Measurements from ENCODE around the gene KRT85.
"Not testable (repeated sequence)": the region's sequence is repeated elsewhere in the genome, so short reads cannot be mapped to it uniquely, and the experiment has no call there.

KRT85 gene

DNA sequence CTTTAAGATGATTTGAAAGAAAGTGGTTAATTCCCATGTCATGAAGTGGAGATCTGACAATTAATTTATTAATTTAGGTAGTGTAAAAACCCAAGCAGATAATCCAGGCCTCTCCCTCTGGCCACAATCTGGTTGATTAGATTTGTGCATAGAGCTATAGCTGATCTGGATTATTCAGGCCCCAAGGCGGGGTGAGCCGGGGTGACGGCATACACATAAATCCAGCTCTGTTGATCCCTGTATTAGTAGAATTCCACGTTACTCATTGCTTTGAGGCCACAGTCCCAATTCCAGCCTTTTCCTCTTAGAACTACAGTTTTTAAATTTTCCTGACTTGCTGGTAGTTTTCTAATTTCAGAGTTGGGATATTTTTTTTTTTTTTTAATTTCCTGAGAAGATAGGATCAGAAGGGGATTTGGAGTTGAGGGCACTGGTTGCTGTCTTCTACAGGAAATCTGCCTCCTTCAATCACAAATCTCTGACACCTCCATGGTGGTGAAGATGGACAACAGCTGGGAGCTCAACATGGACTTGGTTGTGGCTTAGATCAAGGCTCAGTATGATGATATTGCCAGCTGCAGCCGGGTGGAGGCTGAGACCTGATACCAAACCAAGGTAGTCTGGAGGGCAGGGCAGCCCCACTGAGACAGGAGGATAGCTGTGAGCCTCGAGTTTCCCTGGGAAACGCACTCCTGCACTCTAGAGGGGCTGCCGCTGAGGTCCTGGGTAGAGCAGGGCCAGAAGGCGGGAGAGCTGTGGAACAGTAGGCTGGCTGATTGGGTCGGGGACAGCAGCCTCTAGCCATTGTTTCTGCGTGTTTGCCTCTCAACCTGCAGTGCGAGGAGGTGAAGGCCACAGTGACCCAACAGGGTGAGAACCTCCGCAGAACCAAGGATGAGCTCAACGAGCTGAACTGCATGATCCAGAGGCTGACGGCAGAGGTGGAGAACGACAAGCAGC is 19.4 kb downstream of the KRT85 start:
- DNase-seq, result no peak

DNA sequence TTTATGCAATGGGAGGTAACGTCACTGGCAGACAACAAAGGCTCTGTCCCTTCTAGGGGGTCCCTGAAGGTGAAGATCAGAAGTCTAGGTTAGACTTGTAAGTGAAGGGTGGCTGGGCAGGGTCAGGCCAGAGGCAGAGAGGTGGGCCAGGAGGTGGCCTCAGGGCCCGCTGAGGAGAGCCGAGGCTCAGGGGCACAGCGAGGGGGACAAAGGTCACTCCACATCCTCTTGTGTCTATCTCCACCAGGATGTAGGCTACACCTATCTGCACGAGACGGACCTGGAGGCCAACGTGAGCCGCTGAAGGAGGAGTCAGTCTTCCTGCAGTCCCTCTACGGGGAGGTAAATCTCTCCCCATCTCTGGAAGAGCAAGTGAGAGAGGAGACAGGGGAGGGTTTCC is 20.3 kb downstream of the KRT85 start:
- no peak for DNase-seq

DNA sequence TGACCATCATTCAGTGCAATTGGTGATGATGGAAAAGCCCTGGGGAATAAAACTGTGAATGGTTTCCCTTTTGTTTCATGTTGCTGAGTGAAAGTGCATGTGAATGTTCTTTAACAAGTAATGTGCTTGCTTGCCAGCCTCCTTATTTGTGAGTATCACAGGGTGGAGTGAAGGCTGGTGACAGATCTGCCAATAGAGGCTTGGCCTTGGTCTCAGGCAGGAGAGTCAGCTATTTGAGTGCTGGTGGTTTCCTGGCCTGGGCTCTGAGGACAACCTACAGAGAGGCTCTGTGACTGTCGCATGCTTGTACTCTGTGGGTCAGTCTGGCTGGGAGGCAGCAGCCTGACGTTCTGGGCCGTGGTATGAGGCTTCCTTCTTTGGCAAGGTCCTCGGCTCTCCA is 20.7 kb downstream of the KRT85 start:
- no peak for DNase-seq

DNA sequence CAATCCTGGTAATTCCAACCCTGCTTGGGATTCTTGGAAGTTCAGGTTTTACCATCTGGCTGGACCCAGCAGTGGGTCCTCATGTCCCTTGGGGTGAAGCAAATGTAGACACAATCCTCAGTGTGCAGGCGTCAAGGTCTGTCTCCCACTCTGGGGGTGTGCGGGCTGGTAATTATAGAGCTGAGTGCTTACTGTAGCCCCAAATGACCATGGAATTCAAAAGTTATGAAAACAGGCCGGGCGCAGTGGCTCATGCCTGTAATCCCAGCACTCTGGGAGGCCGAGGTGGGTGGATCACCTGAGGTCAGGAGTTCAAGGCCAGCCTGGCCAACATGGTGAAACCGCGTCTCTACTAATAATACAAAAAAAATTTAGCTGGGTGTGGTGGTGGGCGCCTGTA is 22.2 kb downstream of the KRT85 start:
- DNase-seq, result not testable (repeated sequence)

DNA sequence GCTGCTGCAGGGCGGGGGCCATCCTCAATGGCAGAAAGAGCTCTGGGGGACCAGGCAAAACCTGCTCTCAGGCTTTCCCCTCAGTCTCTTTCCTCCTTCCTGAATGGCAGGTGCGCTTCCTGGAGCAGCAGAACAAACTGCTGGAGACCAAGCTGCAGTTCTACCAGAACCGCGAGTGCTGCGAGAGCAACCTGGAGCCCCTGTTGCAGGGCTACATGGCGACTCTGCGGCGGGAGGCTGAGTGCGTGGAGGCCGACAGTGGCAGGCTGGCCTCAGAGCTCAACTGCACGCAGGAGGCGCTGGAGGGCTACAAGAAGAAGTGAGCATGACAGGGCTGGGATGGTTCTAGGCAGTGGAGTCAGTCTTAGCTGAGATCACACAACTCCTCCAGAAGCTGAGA is 23.2 kb downstream of the KRT85 start:
- no peak for DNase-seq

DNA sequence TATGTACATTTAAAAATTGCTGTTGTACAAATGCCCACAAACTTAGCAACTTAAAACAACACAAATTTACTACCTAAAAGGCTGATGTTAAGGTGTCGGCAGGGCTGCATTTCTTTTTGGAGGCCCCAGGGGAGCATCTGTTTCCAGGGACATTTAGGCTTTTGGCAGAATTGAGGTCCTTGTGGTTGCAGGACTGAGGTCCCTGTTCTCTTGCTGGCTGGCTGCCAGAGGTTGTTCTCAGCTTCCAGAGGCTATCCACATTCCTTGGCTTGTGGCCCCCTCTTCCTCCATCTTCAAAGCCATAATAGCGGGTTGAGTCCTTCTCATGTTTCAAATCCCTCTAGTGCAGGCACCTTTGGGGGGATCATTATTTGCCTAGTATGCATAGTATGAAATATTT is 23.7 kb downstream of the KRT85 start:
- DNase-seq, result no peak

DNA sequence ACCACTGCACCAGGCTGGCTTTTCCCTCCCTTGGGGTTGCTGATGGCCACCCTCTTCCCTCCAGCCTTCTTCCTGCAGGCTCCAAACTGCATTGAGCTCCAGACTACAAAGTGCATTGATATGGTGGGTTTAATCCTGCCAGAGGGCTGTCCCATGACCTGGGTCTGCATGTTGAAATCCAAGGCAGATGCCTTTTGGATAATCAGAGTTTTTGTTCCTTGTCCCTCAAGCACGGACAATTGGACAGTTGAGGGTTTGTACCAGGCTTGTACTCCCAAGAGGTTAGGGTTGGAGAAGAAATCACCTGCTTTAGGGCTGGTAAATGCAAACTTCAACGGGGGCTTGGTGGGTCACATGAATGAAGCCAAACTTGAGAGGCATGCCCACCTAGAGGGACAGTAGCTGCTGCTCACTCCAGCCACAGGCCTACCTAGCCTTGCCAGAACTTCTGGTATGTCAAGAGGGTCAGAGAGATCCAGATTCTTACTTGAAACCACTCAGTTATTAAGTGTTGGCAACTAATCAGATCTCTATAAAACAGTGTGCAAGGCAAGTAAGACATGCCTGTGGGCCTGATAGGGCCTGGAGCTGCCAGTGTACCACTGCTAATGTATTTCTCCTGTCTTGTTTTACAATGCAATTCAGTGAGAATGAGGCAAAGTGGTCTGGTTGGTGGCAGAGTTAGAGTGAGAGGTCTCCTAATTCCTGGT is 24.3 kb downstream of the KRT85 start:
- no peak for DNase-seq

DNA sequence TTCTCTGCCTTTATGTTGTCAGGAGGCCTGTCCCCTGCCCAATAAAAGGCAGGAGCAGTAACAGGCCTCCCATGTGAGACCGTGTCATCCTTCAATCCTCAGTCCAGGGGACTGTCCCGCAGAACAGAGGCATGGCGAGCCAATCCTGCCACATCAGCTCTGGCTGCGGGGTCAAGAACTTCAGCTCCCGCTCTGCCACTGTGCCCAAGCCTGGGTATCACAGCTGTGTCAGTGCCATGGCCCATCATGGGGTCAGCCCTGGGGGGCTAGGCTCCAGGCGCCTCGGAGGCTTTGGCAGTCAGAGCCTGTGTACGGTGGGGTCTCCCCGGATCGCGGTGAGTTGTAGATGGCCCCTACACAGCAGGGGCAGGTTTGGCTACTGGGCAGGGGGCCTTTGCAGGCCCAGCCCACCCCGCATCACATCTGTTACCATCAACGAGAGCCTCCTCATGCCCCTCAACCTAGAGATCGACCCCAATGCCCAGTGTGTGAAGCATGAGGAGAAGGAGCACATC is 26.2 kb downstream of the KRT85 start:
- DNase-seq, result no peak

DNA sequence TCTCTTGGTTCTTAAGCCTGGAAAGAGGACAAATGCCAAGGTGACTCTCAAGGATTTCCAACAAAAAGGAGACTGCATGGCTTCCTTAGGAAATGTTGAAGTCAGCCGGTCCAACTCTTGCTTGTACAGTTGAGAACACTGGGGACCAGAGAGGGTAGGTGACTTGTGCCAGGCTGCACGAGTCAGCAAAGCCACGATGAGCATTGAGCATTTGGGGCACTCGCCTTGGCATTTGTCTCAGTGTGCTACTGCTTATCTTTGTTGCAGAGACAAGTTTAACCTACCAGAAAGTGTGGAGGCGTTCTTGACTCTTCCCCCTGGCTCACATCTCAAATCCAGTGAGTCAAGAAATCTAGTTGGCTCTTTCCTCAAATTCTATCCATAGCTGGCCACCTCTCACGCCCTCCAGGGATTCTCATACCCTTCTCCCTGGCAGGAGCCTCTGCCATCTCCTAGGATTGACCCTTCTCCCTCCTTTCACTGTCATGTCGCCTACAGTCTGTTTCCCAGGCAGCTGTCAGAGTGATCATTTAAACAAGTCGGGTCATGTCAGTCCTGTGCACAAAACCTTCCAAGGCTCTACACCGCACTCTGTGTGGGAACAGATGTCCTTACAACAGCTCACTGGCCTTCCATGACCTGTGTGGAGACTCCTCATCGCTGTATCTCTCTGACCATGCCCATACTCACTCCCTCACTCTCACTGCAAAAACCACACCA is 28.9 kb downstream of the KRT85 start:
- no peak for DNase-seq

DNA sequence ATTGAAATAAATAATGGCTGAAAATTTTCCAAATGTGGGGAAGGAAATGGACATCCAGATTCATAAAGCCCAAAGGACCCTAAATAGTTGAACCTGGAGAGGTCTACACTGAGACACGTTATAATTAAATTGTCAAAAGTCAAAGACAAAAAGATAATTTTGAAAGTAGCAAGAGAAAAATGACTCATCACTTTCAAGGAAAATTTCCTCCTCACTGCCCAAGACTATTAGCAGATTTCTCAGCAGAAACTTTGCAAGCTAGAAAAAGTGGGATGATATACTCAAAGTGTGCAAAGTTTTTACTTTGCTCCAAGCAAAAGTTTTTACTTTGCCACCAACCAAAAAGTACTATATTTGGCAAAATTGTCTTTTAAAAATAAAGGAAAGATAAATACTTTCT is 30.2 kb downstream of the KRT85 start:
- DNase-seq, result no peak

DNA sequence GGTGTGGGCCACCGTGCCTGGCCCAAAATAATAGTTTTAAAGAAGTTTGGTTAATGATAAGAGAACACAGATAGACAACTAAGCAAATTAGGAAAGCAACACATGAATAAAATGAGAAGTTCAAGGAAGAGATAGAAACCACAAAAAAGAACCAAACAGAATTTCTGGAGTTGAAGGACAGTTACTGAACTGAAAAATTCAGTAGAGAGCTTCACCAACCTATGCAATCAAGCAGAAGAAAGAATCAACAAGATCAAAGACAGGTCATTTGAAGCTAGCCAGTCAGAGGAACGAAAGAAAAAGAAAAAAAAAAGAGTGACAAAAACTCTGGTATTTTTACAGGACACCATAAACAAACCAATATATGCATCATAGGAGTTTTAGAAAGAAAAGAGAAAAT is 30.6 kb downstream of the KRT85 start:
- DNase-seq, result no peak

DNA sequence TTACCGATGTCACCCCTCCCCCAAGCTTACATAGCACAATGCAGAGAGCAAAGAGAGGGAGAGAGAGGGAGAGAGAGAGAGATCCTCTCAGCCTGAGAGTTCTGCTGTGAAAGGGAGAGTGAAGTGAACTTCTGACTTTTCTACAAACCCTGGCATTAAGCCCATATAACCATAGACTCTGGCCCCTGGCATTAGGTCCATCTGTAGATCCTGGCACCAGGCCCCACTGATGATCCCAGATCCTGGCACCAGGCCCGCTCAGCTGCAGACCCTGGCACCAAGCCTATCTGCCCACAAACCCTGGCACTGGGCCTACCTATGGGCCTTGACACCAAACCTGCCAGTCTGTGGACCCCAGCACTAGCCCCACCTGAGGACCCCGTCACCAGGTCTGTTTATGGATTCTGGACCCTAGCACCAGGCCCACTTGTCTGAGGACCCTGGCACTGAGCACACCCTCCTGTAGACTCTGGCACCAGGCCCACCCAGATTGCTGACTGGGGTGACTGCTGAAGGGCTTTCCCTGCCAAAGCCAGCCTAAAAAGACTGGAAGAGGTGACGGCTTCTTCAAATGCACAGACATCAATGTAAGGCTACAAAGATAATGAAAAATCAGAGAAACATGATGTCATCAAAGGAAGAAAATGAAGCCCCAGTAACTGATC is 31.6 kb downstream of the KRT85 start:
- no peak for DNase-seq

DNA sequence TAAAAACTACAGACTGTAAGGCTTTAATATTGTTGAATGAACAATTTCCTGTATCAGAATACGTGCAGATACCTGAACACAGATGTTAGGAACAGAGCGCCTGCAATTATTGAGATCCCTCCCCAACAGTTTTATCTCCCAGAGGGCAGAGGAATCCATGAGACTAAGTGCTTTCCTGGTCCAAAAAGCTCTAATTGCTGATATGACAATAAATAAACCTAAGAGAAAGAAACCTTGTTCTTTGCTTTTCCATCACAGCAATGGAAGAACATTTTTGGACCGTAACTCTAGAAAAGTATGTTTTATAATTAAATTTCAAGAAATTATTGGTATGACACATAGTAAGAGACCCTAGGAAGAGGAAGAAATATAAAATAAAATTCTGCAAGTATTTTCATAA is 33.1 kb downstream of the KRT85 start:
- DNase-seq, result no peak

DNA sequence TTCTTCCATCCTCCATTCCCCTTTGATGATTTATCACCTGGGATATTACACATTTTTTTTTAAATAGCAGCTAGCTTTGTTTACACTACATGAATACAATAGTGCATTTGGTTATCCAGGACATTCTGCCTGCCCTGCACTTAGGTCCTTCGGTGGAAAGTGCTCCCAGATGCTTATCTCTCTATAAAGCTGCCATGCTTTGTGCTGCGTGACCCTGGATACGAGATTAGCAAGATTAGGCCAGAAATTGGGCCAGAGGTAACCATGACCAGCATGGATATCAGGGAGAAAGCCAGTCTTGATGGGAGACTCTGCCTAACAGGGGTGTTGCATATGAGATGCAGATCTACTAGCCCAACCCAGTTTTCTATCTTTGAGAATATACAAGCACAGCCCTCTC is 34.0 kb downstream of the KRT85 start:
- no peak for DNase-seq

DNA sequence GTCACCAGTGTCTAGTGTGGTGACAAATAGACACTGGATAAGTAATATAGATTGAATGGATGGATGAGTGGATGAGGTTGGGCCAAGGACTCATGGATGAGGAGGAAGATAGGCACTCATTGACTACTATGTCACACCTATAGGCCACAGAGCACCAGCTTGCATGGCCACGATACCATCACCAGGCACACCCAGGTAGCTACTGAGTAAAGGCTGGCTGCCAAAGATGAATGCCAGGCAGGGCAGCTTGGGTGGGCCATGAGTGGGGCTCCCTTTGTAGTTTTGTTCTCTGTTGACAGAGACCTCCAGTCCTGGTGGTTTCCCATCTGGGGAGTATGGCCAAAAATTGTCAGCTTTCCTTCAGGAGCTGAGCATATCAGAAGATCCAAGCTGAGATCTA is 34.9 kb downstream of the KRT85 start:
- no peak for DNase-seq

DNA sequence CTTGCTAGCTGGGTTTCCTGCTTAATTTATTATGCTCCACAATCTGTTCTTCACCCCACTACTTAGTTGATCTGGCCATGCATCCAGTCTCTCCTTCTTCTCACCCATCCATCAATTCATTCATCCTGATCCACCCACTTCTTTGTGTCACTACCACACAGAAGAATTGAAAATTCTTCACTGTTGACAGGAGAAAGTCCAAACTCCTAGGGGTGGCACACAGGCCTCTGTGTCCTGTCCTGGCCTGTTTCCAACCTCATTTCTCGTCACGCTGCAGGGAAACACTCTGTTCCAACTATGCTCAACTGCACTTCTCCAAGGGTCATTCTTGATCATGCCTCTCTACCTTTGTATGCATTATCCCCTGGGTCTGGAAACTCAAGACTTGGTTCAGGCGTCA is 35.4 kb downstream of the KRT85 start:
- DNase-seq, result no peak

DNA sequence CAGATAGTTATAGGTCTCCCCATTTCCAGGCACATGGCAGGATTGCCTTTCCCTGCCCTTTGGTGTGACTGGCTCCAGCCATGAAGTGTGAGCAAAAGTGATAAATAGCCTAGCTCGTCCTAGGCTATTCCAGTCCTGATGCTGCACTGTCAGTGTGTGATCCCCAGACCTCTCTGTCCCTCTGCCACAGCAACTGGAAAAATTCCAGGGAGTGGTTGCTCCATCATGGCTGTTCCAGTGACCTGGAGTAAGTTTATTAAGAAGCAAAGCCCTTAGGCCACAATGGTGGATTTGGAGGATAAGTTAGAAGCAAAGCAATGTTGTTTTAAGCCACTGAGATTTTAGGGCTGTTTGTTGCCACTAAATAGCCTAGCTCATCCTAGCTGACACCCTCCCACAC is 36.2 kb downstream of the KRT85 start:
- DNase-seq, result no peak

DNA sequence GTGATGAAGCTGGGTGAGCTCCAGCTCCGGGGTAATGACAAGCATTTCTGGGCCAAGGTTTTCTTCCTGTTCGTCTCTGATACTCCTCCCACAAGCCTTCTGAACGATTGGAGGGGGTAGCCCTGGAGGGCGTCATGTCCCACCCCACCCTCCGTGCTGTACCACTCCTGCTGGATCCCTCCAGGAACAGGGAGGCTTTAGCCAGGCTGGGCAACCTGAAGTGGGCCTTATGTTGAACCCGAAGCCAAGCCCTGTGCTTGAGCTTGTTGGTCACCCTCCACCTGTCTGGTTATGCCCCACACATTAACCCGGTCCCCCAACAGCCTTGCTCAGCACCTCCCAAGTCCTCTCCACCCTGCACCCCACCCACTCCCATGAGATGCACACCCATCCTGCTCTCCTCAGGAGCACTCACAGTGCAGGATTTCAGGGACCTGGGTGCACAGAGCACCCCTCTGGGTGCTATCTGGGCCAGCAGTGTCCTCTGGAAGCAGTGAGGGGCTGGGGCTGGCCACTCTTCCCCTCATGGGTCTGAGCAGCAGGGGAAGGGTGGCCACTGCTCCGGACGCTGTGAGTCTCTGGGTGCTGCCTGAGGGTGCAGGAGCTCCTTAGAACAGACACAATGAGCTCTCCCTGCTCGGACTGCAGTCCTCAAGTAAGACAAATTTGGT is 39.3 kb downstream of the KRT85 start:
- DNase-seq, result no peak

DNA sequence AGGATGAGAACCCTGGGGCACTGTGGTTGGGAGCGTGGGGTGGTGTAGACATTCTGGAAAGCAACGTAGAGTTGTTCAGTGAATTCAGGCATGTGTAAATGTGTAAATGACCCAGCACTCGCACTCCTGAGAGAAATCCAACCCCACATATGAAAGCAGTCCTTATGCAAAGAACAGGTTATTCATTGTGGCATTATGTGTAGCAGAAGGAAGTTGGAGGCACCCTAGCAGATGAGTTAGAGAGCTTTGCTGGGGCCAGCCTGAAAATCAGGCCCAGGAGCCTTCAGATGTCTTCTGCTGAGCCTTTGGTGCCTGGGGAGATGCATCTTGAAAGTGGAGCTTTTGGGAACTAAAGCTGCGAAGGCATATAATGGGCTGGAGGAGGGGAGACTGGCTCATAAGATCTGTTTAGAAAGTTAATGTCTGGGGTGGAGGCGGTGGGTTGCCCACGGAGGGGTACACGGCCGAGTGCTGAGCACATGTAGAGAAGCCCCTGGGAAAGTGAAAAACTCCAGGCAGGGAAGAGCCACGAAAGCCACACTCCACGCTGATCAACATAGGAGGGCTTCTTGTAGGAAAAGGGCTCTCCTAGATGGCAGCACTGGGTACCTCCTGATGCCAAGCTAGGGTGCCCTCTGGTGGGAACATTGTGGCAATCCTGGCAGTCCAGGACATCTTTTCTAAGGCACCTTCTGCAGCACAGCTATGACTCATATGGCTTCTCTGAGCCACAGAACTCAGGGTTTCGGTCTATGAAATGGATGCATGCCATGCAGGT is 40.0 kb downstream of the KRT85 start:
- DNase-seq, result peak; percentile 94

DNA sequence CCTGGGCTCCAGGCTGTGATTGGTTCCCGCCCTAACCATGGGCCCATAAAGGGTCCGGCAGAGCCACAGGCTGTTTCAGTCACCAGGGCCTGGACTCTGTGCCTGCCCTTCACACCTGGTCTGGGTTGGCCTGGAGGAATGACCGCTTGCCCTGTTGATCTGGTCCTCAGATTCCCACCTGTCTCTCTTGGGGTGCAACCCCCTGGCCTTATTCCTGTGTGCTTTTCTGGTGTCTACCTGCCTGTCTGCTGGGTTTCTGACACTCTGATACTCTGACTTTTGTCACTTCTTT is 43.2 kb downstream of the KRT85 start:
- no peak for DNase-seq

DNA sequence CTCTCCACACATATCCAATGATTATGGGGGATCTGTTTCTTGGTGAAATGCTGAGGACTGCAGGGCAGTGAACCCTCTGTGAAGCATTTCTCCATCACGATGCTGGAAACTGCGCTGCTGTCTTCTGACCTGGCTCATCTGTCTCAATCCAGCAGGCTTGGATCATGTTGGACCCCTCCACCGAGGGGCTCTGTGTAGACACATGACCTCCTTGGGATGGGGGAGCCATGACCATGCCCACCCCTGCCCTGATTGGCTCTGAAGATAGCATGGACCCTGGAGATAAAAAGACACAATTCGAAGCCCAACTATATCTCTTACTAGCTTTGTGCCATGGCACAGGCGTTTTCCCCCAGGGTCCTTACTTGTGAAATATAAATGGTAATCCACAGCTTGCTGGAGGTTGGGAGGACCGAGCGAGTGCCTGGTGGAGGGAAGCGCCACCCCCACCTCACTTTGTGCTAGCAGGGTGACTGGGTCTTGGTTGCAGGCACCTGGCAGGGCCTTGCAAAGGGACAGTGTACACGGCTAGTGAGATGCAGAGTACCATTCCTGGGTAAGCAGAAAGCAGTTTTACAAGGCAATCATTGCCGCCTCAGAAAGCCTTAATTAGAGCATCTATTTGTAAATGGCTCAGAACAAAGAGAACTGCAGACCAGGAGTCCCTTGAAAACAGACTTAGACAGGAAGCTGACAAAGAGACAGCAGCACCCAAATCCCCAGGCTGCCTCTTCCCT is 43.7 kb downstream of the KRT85 start:
- no peak for DNase-seq
